ENCODE measurements around the gene ANAPC7.
A peak's percentile ranks its signal among the peaks of the same experiment; 100 is the strongest.
"Not testable (repeated sequence)": the region's sequence is repeated elsewhere in the genome, so short reads cannot be mapped to it uniquely, and the experiment has no call there.

The ANAPC7 gene

DNA sequence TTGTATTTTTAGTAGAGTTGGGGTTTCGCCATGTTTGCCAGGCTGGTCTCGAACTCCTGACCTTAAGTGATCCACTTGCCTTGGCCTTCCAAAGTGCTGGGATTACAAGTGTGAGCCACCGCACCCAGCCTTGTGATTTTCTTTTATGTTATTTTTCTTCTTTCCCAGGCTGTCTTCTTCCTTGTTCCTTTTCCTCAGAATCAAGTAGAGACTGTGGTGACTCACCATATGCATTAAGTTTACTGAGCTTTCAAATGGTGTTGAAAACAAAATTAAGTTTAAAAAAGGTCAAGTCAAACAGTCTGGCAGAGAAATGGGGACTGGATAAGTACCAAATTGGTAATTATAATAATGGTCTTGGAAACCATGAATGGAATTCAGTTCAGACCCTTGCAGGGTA lies 40.9 kb upstream of the ANAPC7 start:
- Histone ChIP-seq H3K36me3 (ENCODE audit: low read length) (peaks cover 35% of the 10 kb centered on the region), H3K9ac (ENCODE audit: low read length) (no peak overlapping the region), H3K9me3 (ENCODE audit: insufficient read depth, low read length) (no peaks in the 10 kb centered on the region), H4K20me1 (ENCODE audit: low read depth, low read length) (peaks cover 12% of the 10 kb centered on the region; the same call in 1 of the 2 replicates), H3K27me3 (ENCODE audit: low read length) (no peaks in the 10 kb centered on the region), H3K4me2 (ENCODE audit: low read depth, low read length, poor library complexity, severe bottlenecking) (no peak overlapping the region), H3K27ac (ENCODE audit: low read depth, low read length) (no peak overlapping the region), H2AFZ (ENCODE audit: low read depth, low read length, severe bottlenecking) (no peak overlapping the region), H3K9me2 (replicated peaks; ENCODE audit: insufficient read depth, low read length) (no peaks in the 10 kb centered on the region), H3K79me2 (ENCODE audit: insufficient read depth, low read length) (peaks cover 66% of the 10 kb centered on the region), H3K4me3 (ENCODE audit: insufficient read depth, low read length, poor library complexity, severe bottlenecking) (no peak overlapping the region), H3F3A (ENCODE audit: insufficient read depth) (0 out of 2 replicates have a peak, but pooled peaks cover 4% of the 10 kb centered on the region)
- no peak for TF ChIP-seq CTCF (IDR thresholded peaks at IDR 0.05; ENCODE audit: insufficient read depth, low read length, poor library complexity, severe bottlenecking)
- no peak for TF ChIP-seq EZH2phosphoT487 (conservative IDR thresholded peaks at IDR 0.05; ENCODE audit: low read length)

DNA sequence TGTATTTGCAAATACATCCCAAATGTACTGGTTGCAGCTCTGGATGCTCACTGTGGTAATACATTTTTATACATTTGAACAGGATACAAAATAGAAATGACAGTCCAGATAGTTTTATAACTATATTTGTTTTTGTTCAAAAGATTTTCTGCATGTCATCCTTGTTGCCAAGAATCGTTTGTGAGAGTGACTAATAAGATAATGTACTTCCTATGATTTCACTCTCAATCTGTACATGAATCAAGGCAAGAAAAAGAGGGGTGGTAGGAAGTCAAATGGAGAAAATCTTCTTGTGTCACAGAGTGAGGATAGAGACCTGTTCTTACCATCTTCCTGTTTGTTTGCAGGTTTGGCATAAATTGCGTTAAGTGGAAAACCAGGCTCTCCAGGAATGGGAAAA lies 32.7 kb upstream of the ANAPC7 start:
- TF ChIP-seq CTCF (IDR thresholded peaks at IDR 0.05; ENCODE audit: insufficient read depth, low read length, poor library complexity, severe bottlenecking) (no peak), EZH2phosphoT487 (conservative IDR thresholded peaks at IDR 0.05; ENCODE audit: low read length) (no peak)
- Histone ChIP-seq H3K9me2 (replicated peaks; ENCODE audit: insufficient read depth, low read length) (no peaks in the 10 kb centered on the region), H3K36me3 (ENCODE audit: low read length) (peaks cover 18% of the 10 kb centered on the region; the same call in 1 of the 2 replicates), H3K4me2 (ENCODE audit: low read depth, low read length, poor library complexity, severe bottlenecking) (no peak overlapping the region), H3K9ac (ENCODE audit: low read length) (no peak overlapping the region), H3K4me3 (ENCODE audit: insufficient read depth, low read length, poor library complexity, severe bottlenecking) (no peak overlapping the region), H3F3A (ENCODE audit: insufficient read depth) (peaks cover 36% of the 10 kb centered on the region), H4K20me1 (ENCODE audit: low read depth, low read length) (no peaks in the 10 kb centered on the region), H3K79me2 (ENCODE audit: insufficient read depth, low read length) (0 out of 2 replicates have a peak, but pooled peaks cover 4% of the 10 kb centered on the region), H3K9me3 (ENCODE audit: insufficient read depth, low read length) (no peaks in the 10 kb centered on the region), H3K27me3 (ENCODE audit: low read length) (no peaks in the 10 kb centered on the region), H3K27ac (ENCODE audit: low read depth, low read length) (no peak overlapping the region), H2AFZ (ENCODE audit: low read depth, low read length, severe bottlenecking) (no peak overlapping the region)

GRCh38 chr12:110431957-110432587 lies 28.6 kb upstream of the ANAPC7 start:
- peaks cover 12% of the 10 kb centered on the region; the same call in 1 of the 2 replicates for H3K36me3 ChIP-seq (ENCODE audit: low read length)
- peak overlapping the region; percentile 56; the same call in 1 of the 2 replicates for H3K27ac ChIP-seq (ENCODE audit: low read depth, low read length)
- H3F3A ChIP-seq (ENCODE audit: insufficient read depth): peaks cover 36% of the 10 kb centered on the region
- no peaks in the 10 kb centered on the region for H3K27me3 ChIP-seq (ENCODE audit: low read length)
- H3K9me3 ChIP-seq (ENCODE audit: insufficient read depth, low read length): no peaks in the 10 kb centered on the region
- H3K79me2 ChIP-seq (ENCODE audit: insufficient read depth, low read length): no peaks in the 10 kb centered on the region
- H3K9me2 ChIP-seq (replicated peaks; ENCODE audit: insufficient read depth, low read length): no peaks in the 10 kb centered on the region
- peak overlapping the region; percentile 60 for H3K4me3 ChIP-seq (ENCODE audit: insufficient read depth, low read length, poor library complexity, severe bottlenecking)
- H3K4me2 ChIP-seq (ENCODE audit: low read depth, low read length, poor library complexity, severe bottlenecking): peak overlapping the region; percentile 68
- no peaks in the 10 kb centered on the region for H4K20me1 ChIP-seq (ENCODE audit: low read depth, low read length)
- 0 out of 2 replicates have a peak overlapping the region, but pooled peaks have one; percentile 63 for H3K9ac ChIP-seq (ENCODE audit: low read length)
- H2AFZ ChIP-seq (ENCODE audit: low read depth, low read length, severe bottlenecking): peak overlapping the region; percentile 24
- TF ChIP-seq CTCF (IDR thresholded peaks at IDR 0.05; ENCODE audit: insufficient read depth, low read length, poor library complexity, severe bottlenecking) (no peak), EZH2phosphoT487 (conservative IDR thresholded peaks at IDR 0.05; ENCODE audit: low read length) (no peak)

GRCh38 chr12:110429676-110430075 lies 26.2 kb upstream of the ANAPC7 start:
- not testable (repeated sequence) for H3K9me2 ChIP-seq (replicated peaks; ENCODE audit: insufficient read depth, low read length); H2AFZ ChIP-seq (ENCODE audit: low read depth, low read length, severe bottlenecking); H3K4me2 ChIP-seq (ENCODE audit: low read depth, low read length, poor library complexity, severe bottlenecking); H3K4me3 ChIP-seq (ENCODE audit: insufficient read depth, low read length, poor library complexity, severe bottlenecking); H3K27me3 ChIP-seq (ENCODE audit: low read length); H3K79me2 ChIP-seq (ENCODE audit: insufficient read depth, low read length); H3K36me3 ChIP-seq (ENCODE audit: low read length); H3K27ac ChIP-seq (ENCODE audit: low read depth, low read length); H3K9ac ChIP-seq (ENCODE audit: low read length); H4K20me1 ChIP-seq (ENCODE audit: low read depth, low read length); H3K9me3 ChIP-seq (ENCODE audit: insufficient read depth, low read length)
- peaks cover 22% of the 10 kb centered on the region for H3F3A ChIP-seq (ENCODE audit: insufficient read depth)

Measured in SU-DHL-6 (cell line).